HG03575 (cell line): ENCODE results near the gene CFD.
"Not testable (repeated sequence)": the region's sequence is repeated elsewhere in the genome, so short reads cannot be mapped to it uniquely, and the experiment has no call there.

ENCODE experiments used
- ATAC-seq: cut with Tn5 transposase; IDR thresholded peaks from one replicate; pipeline ENCODE4 v1.9.1; 2021; ENCODE audit not compliant: unreplicated experiment, insufficient number of reproducible peaks, low FRiP score; ENCODE audit errors: extremely low read depth

The CFD gene

DNA sequence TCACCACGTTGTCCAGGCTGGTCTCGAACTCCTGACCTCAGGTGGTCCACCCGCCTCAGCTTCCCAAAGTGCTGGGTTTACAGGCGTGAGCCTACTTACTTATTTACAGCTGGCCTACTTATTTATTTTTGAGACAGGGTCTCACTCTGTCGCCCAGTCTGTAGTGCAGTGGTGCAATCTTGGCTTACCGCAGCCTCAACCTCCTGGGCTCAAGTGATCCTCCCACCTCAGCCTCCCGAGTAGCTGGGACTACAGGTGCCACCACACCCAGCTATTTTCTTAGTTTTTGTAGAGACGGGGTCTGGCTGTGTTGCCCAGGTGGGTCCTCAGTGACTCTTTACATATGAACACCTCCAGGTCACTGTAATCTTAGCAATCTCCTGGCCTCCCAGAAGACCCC is 10.3 kb upstream of the CFD start:
- ATAC-seq, result not testable (repeated sequence)

GRCh38 chr19:850221-850978 is 9.1 kb upstream of the CFD start:
- ATAC-seq, result no peak

- no peak for ATAC-seq
Observed at GRCh38 chr19:850979-851335, 8.5 kb upstream of the CFD start.

GRCh38 chr19:852136-853013 is 7.1 kb upstream of the CFD start, which contains the start of gene ELANE:
ELANE (plus strand) TSS chr19:852303; CDS start chr19:852329, 26 bp downstream.
- ATAC-seq, result no peak

DNA sequence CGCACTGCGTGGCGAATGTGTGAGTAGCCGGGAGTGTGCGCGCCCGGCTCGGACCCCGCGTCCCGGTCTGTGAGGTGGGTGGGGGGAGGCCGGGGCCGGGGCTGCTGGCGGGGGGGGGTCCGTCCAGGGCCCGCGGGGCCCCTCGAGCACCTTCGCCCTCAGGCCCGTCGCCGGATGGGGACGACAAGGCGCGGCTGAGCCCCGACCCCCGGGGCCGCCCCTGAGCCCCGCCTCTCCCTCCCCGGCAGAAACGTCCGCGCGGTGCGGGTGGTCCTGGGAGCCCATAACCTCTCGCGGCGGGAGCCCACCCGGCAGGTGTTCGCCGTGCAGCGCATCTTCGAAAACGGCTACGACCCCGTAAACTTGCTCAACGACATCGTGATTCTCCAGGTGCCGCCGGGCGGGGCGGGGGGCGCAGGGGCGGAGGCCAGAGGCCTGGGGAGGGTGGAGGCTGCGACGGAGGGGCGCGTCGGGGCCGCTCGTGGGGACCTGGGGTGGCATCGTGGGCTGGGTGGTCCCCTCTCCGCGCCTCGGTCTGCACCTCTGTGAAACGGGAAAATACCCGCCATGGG is 6.4 kb upstream of the CFD start:
- no peak for ATAC-seq

- not testable (repeated sequence) for ATAC-seq
Observed at GRCh38 chr19:853614-854220, 5.7 kb upstream of the CFD start.

DNA sequence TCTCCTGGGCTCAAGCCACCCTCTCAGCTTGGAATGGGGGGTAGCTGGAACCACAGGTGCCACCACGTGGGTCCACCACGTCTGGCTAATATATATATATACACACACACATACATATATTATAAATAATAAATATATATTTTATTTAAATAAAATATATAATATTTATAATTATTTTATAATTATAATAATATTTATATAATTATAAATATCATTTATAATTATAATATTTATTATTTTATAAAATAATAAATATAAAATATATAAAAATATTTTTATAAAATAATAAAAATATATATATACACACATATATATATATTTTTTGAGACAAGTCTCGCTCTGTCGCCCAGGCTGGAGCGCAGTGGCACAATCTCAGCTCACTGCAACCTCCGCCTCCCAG is 4.9 kb upstream of the CFD start:
- ATAC-seq, result no peak

GRCh38 chr19:855142-855541 is 4.3 kb upstream of the CFD start:
- no peak for ATAC-seq

GRCh38 chr19:855566-856120 is 3.8 kb upstream of the CFD start:
- ATAC-seq, result no peak

- no peak for ATAC-seq
Observed at GRCh38 chr19:858284-858683, 1.2 kb upstream of the CFD start.

- ATAC-seq, result no peak
Observed at GRCh38 chr19:861141-861755, 1.8 kb downstream of the CFD start.

GRCh38 chr19:861756-862580 is 2.5 kb downstream of the CFD start:
- no peak for ATAC-seq

DNA sequence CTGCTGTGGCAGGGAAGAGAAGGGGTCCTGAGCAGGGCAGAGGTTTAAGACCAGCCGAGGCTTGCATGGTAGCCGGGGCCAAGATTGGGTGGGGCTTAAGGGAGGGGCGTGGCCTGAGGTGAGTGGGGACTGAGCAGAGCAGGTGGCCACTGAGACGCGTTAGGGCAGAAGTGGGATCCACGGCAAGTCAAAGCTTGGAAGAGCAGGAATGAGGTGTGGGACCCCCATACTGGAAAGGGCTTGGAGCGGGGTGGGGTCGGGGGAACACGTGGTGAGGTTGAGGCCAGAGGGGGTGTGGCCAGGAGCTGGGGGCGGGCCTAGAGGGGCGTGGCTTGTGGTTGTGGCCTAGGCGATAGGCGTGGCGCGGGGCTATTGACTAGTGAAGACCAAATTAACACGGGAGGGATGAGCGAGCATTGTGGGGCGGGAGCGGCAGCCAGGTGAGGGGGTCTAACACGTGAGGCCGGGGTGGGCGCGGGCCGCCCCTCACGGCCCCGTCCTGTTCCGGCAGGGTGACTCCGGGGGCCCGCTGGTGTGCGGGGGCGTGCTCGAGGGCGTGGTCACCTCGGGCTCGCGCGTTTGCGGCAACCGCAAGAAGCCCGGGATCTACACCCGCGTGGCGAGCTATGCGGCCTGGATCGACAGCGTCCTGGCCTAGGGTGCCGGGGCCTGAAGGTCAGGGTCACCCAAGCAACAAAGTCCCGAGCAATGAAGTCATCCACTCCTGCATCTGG is 3.3 kb downstream of the CFD start:
- no peak for ATAC-seq

- no peak for ATAC-seq
Observed at GRCh38 chr19:863315-863620, 3.8 kb downstream of the CFD start.

DNA sequence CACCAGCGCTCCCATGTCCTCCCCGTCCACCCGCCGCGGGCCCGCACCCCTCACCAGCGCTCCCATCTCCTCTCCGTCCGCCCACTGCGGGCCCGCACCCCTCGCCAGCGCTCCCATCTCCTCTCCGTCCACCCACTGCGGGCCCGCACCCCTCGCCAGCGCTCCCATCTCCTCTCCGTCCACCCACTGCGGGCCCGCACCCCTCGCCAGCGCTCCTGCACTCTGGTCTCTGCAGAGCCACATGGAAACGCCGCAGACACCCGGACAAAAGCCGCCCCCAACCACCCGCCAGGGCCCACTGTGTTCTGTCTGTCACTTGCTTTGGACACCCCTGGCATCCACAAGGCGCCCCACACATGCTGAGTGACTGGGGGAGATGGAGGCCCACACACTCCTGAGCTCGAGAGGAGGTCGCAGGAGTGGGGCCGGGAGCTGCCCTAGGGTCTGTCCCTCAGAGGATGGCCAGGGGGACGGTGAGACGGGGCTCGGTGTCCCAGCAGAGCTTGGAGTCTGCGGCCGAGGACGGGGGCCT is 7.4 kb downstream of the CFD start:
- ATAC-seq, result no peak

DNA sequence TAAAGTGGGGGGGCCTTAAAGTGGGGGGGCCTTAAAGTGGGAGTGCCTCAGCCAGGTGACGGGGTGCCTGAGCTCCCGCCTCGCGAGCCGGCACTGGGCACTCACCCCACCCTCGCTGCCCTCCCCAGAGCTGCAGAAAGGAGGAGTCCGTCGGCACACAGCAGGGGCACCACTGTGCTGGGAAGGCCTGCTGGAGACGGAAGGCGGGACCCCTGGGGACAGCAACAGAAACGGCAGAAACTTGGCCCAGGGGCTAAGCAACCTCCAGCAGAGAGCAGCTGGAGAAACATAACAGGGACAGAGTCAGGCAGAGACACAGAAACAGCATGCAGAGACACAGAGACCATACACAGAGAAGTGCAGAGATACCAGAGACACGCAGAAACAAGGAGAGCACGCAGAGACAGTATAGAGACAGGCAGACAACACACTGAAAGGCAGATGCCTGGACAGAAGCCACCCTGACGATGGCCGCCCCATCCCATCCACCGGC is 7.9 kb downstream of the CFD start:
- no peak for ATAC-seq

GRCh38 chr19:867855-868457 is 8.5 kb downstream of the CFD start:
- ATAC-seq, result no peak
